Smooth muscle cell (in vitro differentiated cells): ENCODE results near the gene BRAT1. TPM values are rescaled to one million over a fixed set of nuclear protein-coding genes. Genes with fewer than 3 reads are reported as not detected.

Source experiments
- DNase-seq: peaks from one replicate; lab custom pipeline; 2025; ENCODE audit not compliant: unreplicated experiment; lab: John Stamatoyannopoulos, UW
- H2AFZ ChIP-seq: fragments of 200-600 bp; sonication (generic); 2 replicates; pipeline ENCODE4 v1.6.0; 2016; ENCODE audit warnings: antibody characterized with exemption, low read depth, mild to moderate bottlenecking
- H3F3A ChIP-seq: fragments of 200-600 bp; sonication (generic); 2 replicates; pipeline ENCODE4 v1.6.0; 2017; ENCODE audit warnings: antibody characterized with exemption, low read depth
- H3K27ac ChIP-seq: fragments of 200-600 bp; sonication (generic); 2 replicates; pipeline ENCODE4 v1.5.1; 2016; ENCODE audit warnings: low read depth, mild to moderate bottlenecking
- H3K27me3 ChIP-seq: fragments of 200-600 bp; sonication (generic); 2 replicates; pipeline ENCODE4 v1.6.1; 2016; ENCODE audit warnings: low read depth, mild to moderate bottlenecking
- H3K36me3 ChIP-seq: fragments of 200-600 bp; sonication (generic); 2 replicates; pipeline ENCODE4 v1.5.1; 2016; ENCODE audit warnings: low read depth
- H3K4me1 ChIP-seq: fragments of 200-600 bp; sonication (generic); 2 replicates; pipeline ENCODE4 v1.5.1; 2016; ENCODE audit warnings: low read depth
- H3K4me2 ChIP-seq: fragments of 200-600 bp; sonication (generic); 2 replicates; pipeline ENCODE4 v1.6.0; 2016; ENCODE audit warnings: mild to moderate bottlenecking
- H3K4me3 ChIP-seq: fragments of 200-600 bp; sonication (generic); 2 replicates; pipeline ENCODE4 v1.5.1; 2016; ENCODE audit warnings: mild to moderate bottlenecking
- H3K79me2 ChIP-seq: fragments of 200-600 bp; sonication (generic); 2 replicates; pipeline ENCODE4 v1.6.0; 2016; ENCODE audit warnings: low read depth, mild to moderate bottlenecking
- H3K9ac ChIP-seq: fragments of 200-600 bp; sonication (generic); 2 replicates; pipeline ENCODE4 v1.6.0; 2016; ENCODE audit warnings: low read depth
- H3K9me3 ChIP-seq: fragments of 200-600 bp; sonication (generic); replicated peaks from 2 replicates; pipeline ENCODE4 v1.5.1; 2016; ENCODE audit warnings: low read depth
- H4K20me1 ChIP-seq: fragments of 200-600 bp; sonication (generic); 2 replicates; pipeline ENCODE4 v1.6.0; 2016; ENCODE audit warnings: low read depth
- CTCF ChIP-seq: fragments of 200-600 bp; sonication (generic); IDR thresholded peaks from 2 replicates; pipeline ENCODE4 v1.5.1; 2017; ENCODE audit warnings: borderline replicate concordance, mild to moderate bottlenecking, antibody characterized with exemption; ENCODE audit not compliant: insufficient read depth, poor library complexity, severe bottlenecking
- WGBS: methylation state at CpG from one replicate; pipeline ENCODE4 v1.1.7; 2016; ENCODE audit warnings: low lambda C conversion rate; 5-methylcytosine and 5-hydroxymethylcytosine counted together
- polyA plus RNA-seq: library from polyadenylated mRNA; unstranded; fragments of >200 nt; fragmentation: Nextera tagmentation; extraction: Ambion mirVana; gene quantifications from 2 replicates; pipeline ENCODE4 v1.2.1, GENCODE V29; 2016
- total RNA-seq: library from RNA; depleted of rRNA; stranded (reverse); fragments of >200 nt; gene quantifications from 2 replicates; pipeline ENCODE4 v1.2.3, GENCODE V29; 2014

BRAT1 gene
- total and polyA plus RNA-seq, 2 experiments from 2014 or later: 11.2 to 32.4 TPM

GRCh38 chr7:2521341-2521745, 34.0 kb downstream of the BRAT1 start:
- peak overlapping the region; percentile 27 for H3K9ac ChIP-seq
- H3K9me3 ChIP-seq: no peaks in the 10 kb centered on the region
- H3F3A ChIP-seq: peaks cover 37% of the 10 kb centered on the region
- H3K36me3 ChIP-seq: no peaks in the 10 kb centered on the region
- H3K27ac ChIP-seq: peak overlapping the region; percentile 84
- H3K4me3 ChIP-seq: peak overlapping the region; percentile 59
- H3K4me2 ChIP-seq: peak overlapping the region; percentile 93
- peaks cover 63% of the 10 kb centered on the region for H4K20me1 ChIP-seq
- 60% methylated on average over 10 of the region's 21 CpGs for WGBS
- no peak for DNase-seq
- peaks cover 45% of the 10 kb centered on the region for H3K79me2 ChIP-seq
- no peak for TF ChIP-seq CTCF
- H3K27me3 ChIP-seq: no peaks in the 10 kb centered on the region
- H2AFZ ChIP-seq: no peak overlapping the region
- H3K4me1 ChIP-seq: peaks cover 65% of the 10 kb centered on the region

GRCh38 chr7:2520761-2521290, 34.5 kb downstream of the BRAT1 start:
- Histone ChIP-seq H3K36me3 (no peaks in the 10 kb centered on the region), H3K27ac (peak overlapping the region; percentile 84), H3K9me3 (no peaks in the 10 kb centered on the region), H2AFZ (no peak overlapping the region), H3K4me2 (peak overlapping the region; percentile 93), H3K4me1 (peaks cover 65% of the 10 kb centered on the region), H3K79me2 (peaks cover 45% of the 10 kb centered on the region), H3K4me3 (peak overlapping the region; percentile 59), H3K9ac (peak overlapping the region; percentile 27), H3K27me3 (no peaks in the 10 kb centered on the region), H4K20me1 (peaks cover 59% of the 10 kb centered on the region), H3F3A (peaks cover 37% of the 10 kb centered on the region)
- TF ChIP-seq CTCF: no peak
- WGBS: 26% methylated on average over 5 of the region's 12 CpGs
- no peak for DNase-seq

GRCh38 chr7:2520131-2520760, 35.1 kb downstream of the BRAT1 start:
- Histone ChIP-seq H3K4me1 (peaks cover 63% of the 10 kb centered on the region), H3K4me2 (peak overlapping the region; percentile 93), H3K27ac (peak overlapping the region; percentile 84), H3F3A (peaks cover 37% of the 10 kb centered on the region), H4K20me1 (peaks cover 53% of the 10 kb centered on the region), H3K79me2 (peaks cover 45% of the 10 kb centered on the region), H3K9me3 (no peaks in the 10 kb centered on the region), H3K9ac (peak overlapping the region; percentile 27), H3K36me3 (no peaks in the 10 kb centered on the region), H3K4me3 (peak overlapping the region; percentile 59), H2AFZ (no peak overlapping the region), H3K27me3 (no peaks in the 10 kb centered on the region)
- DNase-seq: no peak
- WGBS: 7% methylated on average over 37 of the region's 37 CpGs
- TF ChIP-seq CTCF: no peak
